Measurements from ENCODE around the gene AQP2.

GRCh38 chr12:49949866-49950265 lies 671 bp upstream of the AQP2 start:
- TF ChIP-seq REST (IDR thresholded peaks at IDR 0.05; ENCODE audit: insufficient read depth in 1 of 2, low read depth in 2 of 2, low read length in 2 of 2) (no peak), POLR2AphosphoS5 (IDR thresholded peaks at IDR 0.05; ENCODE audit: low read depth, low read length) (no peak)

All from PFSK-1 (cell line).